IPS-NIHi7 (cell line): ENCODE measurements around the gene NLRC3.
"Not testable (repeated sequence)": the region's sequence is repeated elsewhere in the genome, so short reads cannot be mapped to it uniquely, and the experiment has no call there.

ENCODE experiments used
- DNase-seq: peaks from one replicate; pipeline ENCODE4 v3.0.0; 2012; ENCODE audit warnings: mixed read lengths; ENCODE audit errors: extremely low spot score

NLRC3 gene

GRCh38 chr16:3577302-3577752, at the start of gene NLRC3:
Gene NLRC3, minus strand, starts transcription at chr16:3577403. Its CDS starts 12,367 bp downstream, at chr16:3565036.
- DNase-seq = no peak

GRCh38 chr16:3625911-3626732, 48.9 kb upstream of the NLRC3 start:
- no peak for DNase-seq

GRCh38 chr16:3625331-3625730, 48.1 kb upstream of the NLRC3 start:
- no peak for DNase-seq

- no peak for DNase-seq
These were observed 46.4 kb upstream of the NLRC3 start for GRCh38 chr16:3623642-3624041.

GRCh38 chr16:3618769-3619141, 41.6 kb upstream of the NLRC3 start:
- no peak for DNase-seq

- no peak for DNase-seq
These were observed 35.6 kb upstream of the NLRC3 start for GRCh38 chr16:3612510-3613466.

- DNase-seq = peak; percentile 100
These were observed 34.2 kb upstream of the NLRC3 start, which contains the start of gene SLX4 for GRCh38 chr16:3611146-3611975. Gene SLX4, minus strand, starts transcription at chr16:3611606. Its CDS starts 2,642 bp downstream, at chr16:3608964.

- no peak for DNase-seq
These were observed 33.5 kb upstream of the NLRC3 start for GRCh38 chr16:3610698-3611145.

GRCh38 chr16:3609895-3610697, 32.9 kb upstream of the NLRC3 start:
- DNase-seq = no peak

GRCh38 chr16:3608976-3609375, 31.8 kb upstream of the NLRC3 start:
- not testable (repeated sequence) for DNase-seq

- no peak for DNase-seq
These were observed 30.9 kb upstream of the NLRC3 start for GRCh38 chr16:3608069-3608468.

GRCh38 chr16:3607634-3608033, 30.4 kb upstream of the NLRC3 start:
- DNase-seq = no peak

- DNase-seq = no peak
These were observed 30.0 kb upstream of the NLRC3 start for GRCh38 chr16:3607161-3607560.

- DNase-seq = no peak
These were observed 29.2 kb upstream of the NLRC3 start for GRCh38 chr16:3606441-3606840.

GRCh38 chr16:3602320-3602653, 25.1 kb upstream of the NLRC3 start:
- no peak for DNase-seq

GRCh38 chr16:3601614-3602319, 24.6 kb upstream of the NLRC3 start:
- no peak for DNase-seq

GRCh38 chr16:3599922-3600321, 22.7 kb upstream of the NLRC3 start:
- DNase-seq = no peak

- no peak for DNase-seq
These were observed 21.9 kb upstream of the NLRC3 start for GRCh38 chr16:3599121-3599520.

- no peak for DNase-seq
These were observed 21.0 kb upstream of the NLRC3 start for GRCh38 chr16:3598236-3598635.

- DNase-seq = no peak
These were observed 20.5 kb upstream of the NLRC3 start for GRCh38 chr16:3597676-3598075.
